WI38 (cell line): ENCODE results near the gene HYDIN.

Experiments used
- H3K4me3 ChIP-seq: 2 replicates; pipeline ENCODE4 v1.5.1; 2011; ENCODE audit warnings: low read depth, mild to moderate bottlenecking, control low read depth, low read length
- CTCF ChIP-seq: IDR thresholded peaks from 2 replicates; pipeline ENCODE4 v1.5.1; 2012; ENCODE audit warnings: low read depth, mild to moderate bottlenecking, control low read depth, low read length

Gene HYDIN

GRCh38 chr16:70766658-70767057 lies 463.9 kb downstream of the HYDIN start:
- no peak for TF ChIP-seq CTCF
- no peak overlapping the region for H3K4me3 ChIP-seq

GRCh38 chr16:70766176-70766575 lies 464.3 kb downstream of the HYDIN start:
- no peak overlapping the region for H3K4me3 ChIP-seq
- TF ChIP-seq CTCF = no peak

GRCh38 chr16:70765491-70765890 lies 465.0 kb downstream of the HYDIN start:
- TF ChIP-seq CTCF = no peak
- H3K4me3 ChIP-seq = no peak overlapping the region

GRCh38 chr16:70764632-70765031 lies 465.9 kb downstream of the HYDIN start:
- no peak overlapping the region for H3K4me3 ChIP-seq
- TF ChIP-seq CTCF = no peak

- no peak overlapping the region for H3K4me3 ChIP-seq
- TF ChIP-seq CTCF = no peak
These were observed 470.3 kb downstream of the HYDIN start for GRCh38 chr16:70760221-70760620.

- no peak overlapping the region for H3K4me3 ChIP-seq
- TF ChIP-seq CTCF = no peak
These were observed 470.9 kb downstream of the HYDIN start for GRCh38 chr16:70759666-70760065.

GRCh38 chr16:70758786-70759185 lies 471.7 kb downstream of the HYDIN start:
- no peak overlapping the region for H3K4me3 ChIP-seq
- no peak for TF ChIP-seq CTCF
